H9 (cell line): Measurements from ENCODE around the gene MACC1. TPM values are rescaled to one million over a fixed set of nuclear protein-coding genes. Genes with fewer than 3 reads are reported as not detected.

ENCODE experiments used
- DNase-seq: peaks from one replicate; pipeline ENCODE4 v3.0.0-alpha.2; 2017
- H2AFZ ChIP-seq: one replicate; pipeline ENCODE4 v1.6.1; 2013; ENCODE audit warnings: mild to moderate bottlenecking, low read length, control low read depth, moderate library complexity
- H2AK5ac ChIP-seq: 2 replicates; pipeline ENCODE4 v1.6.1; 2013; ENCODE audit warnings: low read length, control low read depth, mixed read lengths; ENCODE audit not compliant: insufficient read length
- H2BK120ac ChIP-seq: one replicate; pipeline ENCODE4 v1.6.1; 2013; ENCODE audit warnings: low read depth, mild to moderate bottlenecking, low read length, control low read depth, inconsistent platforms; ENCODE audit not compliant: poor library complexity, severe bottlenecking
- H2BK12ac ChIP-seq: 2 replicates; pipeline ENCODE4 v1.6.1; 2013; ENCODE audit warnings: low read length, control low read depth, mixed read lengths, low read depth; ENCODE audit not compliant: insufficient read length
- H2BK15ac ChIP-seq: 2 replicates; pipeline ENCODE4 v1.6.1; 2013; ENCODE audit warnings: low read depth, low read length, control low read depth
- H2BK20ac ChIP-seq: one replicate; pipeline ENCODE4 v1.6.1; 2013; ENCODE audit warnings: low read depth, mild to moderate bottlenecking, low read length, control low read depth, inconsistent platforms; ENCODE audit not compliant: poor library complexity, severe bottlenecking
- H2BK5ac ChIP-seq: 2 replicates; pipeline ENCODE4 v1.6.1; 2013; ENCODE audit warnings: low read length, control low read depth, mixed read lengths; ENCODE audit not compliant: insufficient read length
- H3K14ac ChIP-seq: 2 replicates; pipeline ENCODE4 v1.6.1; 2013; ENCODE audit warnings: low read length, control low read depth; ENCODE audit not compliant: insufficient read depth
- H3K18ac ChIP-seq: 2 replicates; pipeline ENCODE4 v1.6.1; 2013; ENCODE audit warnings: low read depth, mild to moderate bottlenecking, mixed read lengths, low read length, control low read depth; ENCODE audit not compliant: insufficient read length
- H3K23ac ChIP-seq: 2 replicates; pipeline ENCODE4 v1.6.1; 2013; ENCODE audit warnings: low read length, control low read depth, mixed read lengths, low read depth; ENCODE audit not compliant: insufficient read length
- H3K23me2 ChIP-seq: 2 replicates; pipeline ENCODE4 v1.6.1; 2013; ENCODE audit warnings: low read depth, mild to moderate bottlenecking, mixed read lengths, low read length, control low read depth; ENCODE audit not compliant: insufficient read length, poor library complexity, severe bottlenecking
- H3K27ac ChIP-seq: 2 replicates; pipeline ENCODE4 v1.5.1; 2013; ENCODE audit warnings: low read length, control low read depth, mixed read lengths, low read depth; ENCODE audit not compliant: insufficient read length
- H3K27me3 ChIP-seq: 2 replicates; pipeline ENCODE4 v1.6.1; 2013; ENCODE audit warnings: low read length, control low read depth, inconsistent platforms; ENCODE audit not compliant: insufficient read depth
- H3K4ac ChIP-seq: 2 replicates; pipeline ENCODE4 v1.6.1; 2013; ENCODE audit warnings: low read depth, mild to moderate bottlenecking, control low read depth, inconsistent platforms, low read length, moderate library complexity
- H3K4me1 ChIP-seq: 2 replicates; pipeline ENCODE4 v1.6.1; 2013; ENCODE audit warnings: low read length, control low read depth, inconsistent platforms; ENCODE audit not compliant: insufficient read depth
- H3K4me2 ChIP-seq: 2 replicates; pipeline ENCODE4 v1.6.1; 2013; ENCODE audit warnings: low read length, control low read depth, mixed read lengths; ENCODE audit not compliant: insufficient read length, insufficient read depth
- H3K56ac ChIP-seq: 2 replicates; pipeline ENCODE4 v1.6.1; 2013; ENCODE audit warnings: low read depth, mild to moderate bottlenecking, mixed read lengths, low read length, control low read depth; ENCODE audit not compliant: insufficient read length
- H3K79me1 ChIP-seq: 2 replicates; pipeline ENCODE4 v1.6.1; 2013; ENCODE audit warnings: low read depth, mild to moderate bottlenecking, moderate library complexity, low read length, control low read depth, inconsistent platforms; ENCODE audit not compliant: insufficient read depth, poor library complexity, severe bottlenecking
- H3K79me2 ChIP-seq: 2 replicates; pipeline ENCODE4 v1.6.1; 2013; ENCODE audit warnings: low read length, control low read depth, inconsistent platforms; ENCODE audit not compliant: insufficient read depth
- H3K9ac ChIP-seq: 2 replicates; pipeline ENCODE4 v1.6.1; 2013; ENCODE audit warnings: low read length, control low read depth, mixed read lengths; ENCODE audit not compliant: insufficient read length; ENCODE audit errors: extremely low read depth
- H3K9me3 ChIP-seq: one replicate; pipeline ENCODE4 v1.6.1; 2013; ENCODE audit warnings: low read depth, low read length, inconsistent platforms; ENCODE audit not compliant: control insufficient read depth
- H3T11ph ChIP-seq: one replicate; pipeline ENCODE4 v1.6.1; 2013; ENCODE audit warnings: mild to moderate bottlenecking, low read length, control low read depth, inconsistent platforms
- H4K20me1 ChIP-seq: one replicate; pipeline ENCODE4 v1.6.1; 2013; ENCODE audit not compliant: control insufficient read depth, insufficient read length, insufficient read depth
- H4K5ac ChIP-seq: 2 replicates; pipeline ENCODE4 v1.6.1; 2013; ENCODE audit warnings: low read depth, mild to moderate bottlenecking, mixed read lengths, low read length, control low read depth; ENCODE audit not compliant: insufficient read length
- H4K8ac ChIP-seq: replicated peaks from 2 replicates; pipeline ENCODE4 v1.6.1; 2013; ENCODE audit warnings: low read length, control low read depth, mixed read lengths, low read depth; ENCODE audit not compliant: insufficient read length
- H4K91ac ChIP-seq: 2 replicates; pipeline ENCODE4 v1.6.1; 2013; ENCODE audit warnings: low read depth, mild to moderate bottlenecking, moderate library complexity, mixed read lengths, low read length, control low read depth; ENCODE audit not compliant: insufficient read length
- H3K27ac Mint-ChIP-seq, 3 experiments: 2 replicates in 2 of 3; 3 replicates in 1 of 3; pipeline ENCODE4 v1.8.0; 2020 to 2021; ENCODE audit warnings: mixed read lengths in 3 of 3, mild to moderate bottlenecking in 1 of 3, moderate library complexity in 1 of 3
- H3K27me3 Mint-ChIP-seq: 2 replicates; pipeline ENCODE4 v1.8.0; 2021; ENCODE audit warnings: low read depth, mild to moderate bottlenecking, moderate library complexity, mixed read lengths
- H3K36me3 Mint-ChIP-seq, 3 experiments: 2 replicates in 2 of 3; 3 replicates in 1 of 3; pipeline ENCODE4 v1.8.0; 2020 to 2021; ENCODE audit warnings: low read depth in 3 of 3, mixed read lengths in 3 of 3; ENCODE audit not compliant: insufficient read depth in 1 of 3
- H3K4me1 Mint-ChIP-seq, 2 experiments: 2 replicates each; pipeline ENCODE4 v1.8.0; 2020; ENCODE audit warnings: mixed read lengths in 2 of 2
- H3K4me3 Mint-ChIP-seq, 2 experiments: 2 replicates in 1 of 2; 3 replicates in 1 of 2; pipeline ENCODE4 v1.8.0; 2020 to 2021; ENCODE audit warnings: mild to moderate bottlenecking in 2 of 2, mixed read lengths in 2 of 2, moderate library complexity in 1 of 2
- H3K9me3 Mint-ChIP-seq, 2 experiments: 2 replicates in 1 of 2; 3 replicates in 1 of 2; pipeline ENCODE4 v1.8.0; 2020; ENCODE audit warnings: mild to moderate bottlenecking in 2 of 2, mixed read lengths in 2 of 2, moderate library complexity in 1 of 2
- CTCF ChIP-seq: fragments of 200-600 bp; sonication (generic); conservative IDR thresholded peaks from 3 replicates; pipeline ENCODE4 v1.8.0; 2021; ENCODE audit warnings: antibody characterized with exemption, mild to moderate bottlenecking
- total RNA-seq: library from RNA; stranded (reverse); gene quantifications from 2 replicates; pipeline ENCODE4 v1.2.1, GENCODE V29; 2021

MACC1 gene
- total RNA-seq, 1 experiment from 2014 or later = 11.0 TPM

GRCh38 chr7:20197837-20198236 is 19.3 kb downstream of the MACC1 start:
- H3K4ac ChIP-seq = no peak overlapping the region
- peaks cover 4% of the 10 kb centered on the region; the same call in 1 of the 2 replicates for H3K4me1 ChIP-seq
- H3T11ph ChIP-seq = no peak overlapping the region
- H3K4me2 ChIP-seq = no peak overlapping the region
- no peaks in the 10 kb centered on the region for H3K79me2 ChIP-seq
- H3K27ac ChIP-seq = no peak overlapping the region
- Mint-ChIP-seq H3K36me3 (peaks cover 0 to 5% (median 3%) of the 10 kb centered on the region in 3 experiments; a peak in 3 of 7 replicates), H3K27ac (no peak overlapping the region), H3K4me3 (no peak overlapping the region), H3K27me3 (no peaks in the 10 kb centered on the region), H3K4me1 (peaks cover 11 to 22% of the 10 kb centered on the region in 2 experiments), H3K9me3 (no peaks in the 10 kb centered on the region)
- H2BK15ac ChIP-seq = no peak overlapping the region
- no peaks in the 10 kb centered on the region for H3K9me3 ChIP-seq
- H3K18ac ChIP-seq = no peak overlapping the region
- no peak overlapping the region for H3K14ac ChIP-seq
- H2BK5ac ChIP-seq = no peak overlapping the region
- no peak overlapping the region for H4K5ac ChIP-seq
- H4K91ac ChIP-seq = no peak overlapping the region
- H2BK120ac ChIP-seq = no peak overlapping the region
- no peak for DNase-seq
- no peak overlapping the region for H2BK20ac ChIP-seq
- no peak overlapping the region for H3K56ac ChIP-seq
- no peak overlapping the region for H4K8ac ChIP-seq
- no peak overlapping the region for H2AFZ ChIP-seq
- no peaks in the 10 kb centered on the region for H4K20me1 ChIP-seq
- no peak overlapping the region for H2BK12ac ChIP-seq
- peak; percentile 79 for TF ChIP-seq CTCF
- H3K23me2 ChIP-seq = no peaks in the 10 kb centered on the region
- no peak overlapping the region for H2AK5ac ChIP-seq
- no peak overlapping the region for H3K23ac ChIP-seq
- H3K79me1 ChIP-seq = no peaks in the 10 kb centered on the region
- no peak overlapping the region for H3K9ac ChIP-seq
- no peaks in the 10 kb centered on the region for H3K27me3 ChIP-seq
